HG03558 (cell line): ENCODE measurements around the gene ANKRD9.

Experiments
- ATAC-seq: cut with Tn5 transposase; IDR thresholded peaks from one replicate; pipeline ENCODE4 v1.9.1; 2021; ENCODE audit warnings: moderate number of reproducible peaks; ENCODE audit not compliant: unreplicated experiment; ENCODE audit errors: extremely low read depth

Gene ANKRD9

DNA sequence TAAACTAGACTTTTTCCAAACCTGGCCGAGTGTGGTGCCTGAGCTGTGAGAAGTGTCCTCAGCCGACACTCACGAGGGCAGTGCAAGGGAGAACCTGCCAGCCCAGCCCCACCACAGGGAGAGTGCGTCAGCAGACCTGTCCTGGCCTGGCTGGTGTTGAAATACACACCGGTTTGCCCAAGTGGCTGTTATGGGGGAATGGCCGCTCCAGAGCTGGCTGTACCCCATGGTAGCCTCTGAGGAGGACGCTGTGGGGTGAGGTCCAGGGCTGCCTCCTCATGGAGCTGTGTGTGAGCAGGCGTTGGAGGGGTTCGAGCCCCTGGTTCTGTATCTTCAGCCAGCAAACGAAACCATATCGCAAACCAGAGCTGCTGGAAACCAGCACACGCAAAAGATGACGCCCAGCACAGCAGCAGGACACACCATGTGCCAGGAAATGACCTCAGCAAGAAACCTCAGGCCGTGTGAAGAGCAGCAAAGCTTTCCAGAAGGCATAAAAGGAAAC is 9.4 kb downstream of the ANKRD9 start:
- no peak for ATAC-seq

DNA sequence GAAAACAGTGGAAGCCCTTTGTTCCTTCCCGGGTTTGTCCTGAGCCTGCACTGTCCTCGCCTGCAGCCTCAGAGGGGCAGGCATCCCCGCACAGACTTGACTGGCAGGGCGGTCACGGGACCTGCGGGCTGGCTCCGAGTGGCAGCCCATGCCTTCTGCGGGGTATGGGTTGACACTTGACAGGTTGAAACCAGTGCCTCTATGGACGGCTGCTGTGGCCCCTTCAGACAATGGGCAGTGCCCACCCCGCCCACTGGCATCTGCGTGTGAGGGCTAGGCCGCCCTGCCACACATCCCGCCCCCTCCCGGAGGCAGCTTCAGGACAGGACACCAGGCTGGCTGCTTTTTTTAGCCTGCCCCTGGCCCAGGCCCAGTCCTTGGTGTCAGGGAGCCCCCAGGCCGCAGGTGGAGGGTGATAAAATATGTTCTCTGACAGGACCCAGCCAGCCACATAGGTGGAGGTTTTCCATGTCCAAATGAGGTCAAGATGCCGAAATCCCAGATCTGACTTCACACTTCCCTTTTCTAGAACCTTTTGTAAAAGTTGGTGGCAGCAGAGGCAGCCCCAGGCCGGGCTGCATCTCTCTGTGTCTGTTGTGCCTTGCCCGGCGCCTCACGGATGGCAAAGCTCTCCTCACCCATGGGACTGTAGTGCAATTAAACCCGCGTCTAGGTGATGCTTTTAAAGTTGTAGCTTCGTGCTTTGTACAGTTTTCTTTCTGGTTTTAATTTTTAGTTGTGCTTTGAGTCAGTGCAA is 10.0 kb downstream of the ANKRD9 start:
- no peak for ATAC-seq

DNA sequence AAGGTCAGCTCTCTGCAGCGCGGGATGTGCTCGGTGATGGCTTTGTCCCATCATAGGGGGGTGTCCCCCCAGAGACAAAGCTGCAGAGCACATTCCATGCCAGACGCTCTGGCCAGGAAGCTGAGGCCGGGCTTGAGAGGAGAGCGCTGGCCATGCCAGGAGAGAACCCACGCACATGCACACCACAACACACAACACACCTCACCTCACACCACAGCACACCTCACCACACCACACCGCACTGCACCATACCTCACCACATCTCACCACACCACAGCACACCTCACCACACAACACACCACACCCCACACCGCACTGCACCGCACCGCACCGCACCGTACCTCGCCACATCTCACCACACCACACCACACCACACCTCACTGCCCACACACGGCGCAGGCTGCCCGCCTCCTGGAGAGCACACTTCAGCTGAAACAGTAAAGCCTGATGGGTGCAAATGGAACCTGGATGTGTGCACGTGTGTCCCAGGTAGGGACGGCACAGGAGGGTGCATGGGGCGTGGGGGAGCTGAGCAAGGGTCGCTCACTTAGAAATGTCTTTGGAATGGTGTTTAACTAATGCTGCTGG is 10.8 kb downstream of the ANKRD9 start:
- no peak for ATAC-seq

DNA sequence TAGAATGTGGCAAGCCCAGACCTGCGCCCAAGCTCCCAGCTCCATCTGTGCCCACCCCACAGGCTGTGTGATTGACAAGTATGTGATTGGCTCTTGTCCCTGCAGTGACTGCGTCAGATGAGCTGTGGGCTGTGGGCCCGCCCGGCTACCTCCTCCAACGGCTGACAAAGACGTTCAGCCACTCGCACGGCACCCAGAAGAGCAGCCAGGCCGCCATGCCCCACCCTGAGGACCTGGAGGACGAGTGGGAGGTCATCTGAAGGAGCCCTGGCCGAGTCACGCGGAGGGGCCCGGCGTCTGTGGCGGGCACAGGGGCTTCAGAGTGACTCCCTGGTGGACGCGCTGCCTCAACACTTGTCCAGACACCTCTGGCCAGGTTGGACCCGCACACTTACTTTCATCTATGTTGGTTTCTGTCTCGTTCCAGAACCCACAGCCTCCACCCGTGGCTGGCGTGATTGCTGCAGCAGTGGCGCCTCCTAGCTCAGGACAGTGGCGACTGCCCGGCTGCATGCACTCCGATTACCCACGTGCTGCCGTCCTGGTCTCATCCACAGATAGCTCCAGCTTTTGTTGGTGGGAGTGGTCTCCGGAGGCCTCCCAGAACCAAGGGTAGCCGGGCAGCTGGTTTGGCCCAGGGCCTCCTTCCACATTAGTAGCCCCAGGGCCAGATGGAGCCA is 11.4 kb downstream of the ANKRD9 start:
- ATAC-seq, result no peak

DNA sequence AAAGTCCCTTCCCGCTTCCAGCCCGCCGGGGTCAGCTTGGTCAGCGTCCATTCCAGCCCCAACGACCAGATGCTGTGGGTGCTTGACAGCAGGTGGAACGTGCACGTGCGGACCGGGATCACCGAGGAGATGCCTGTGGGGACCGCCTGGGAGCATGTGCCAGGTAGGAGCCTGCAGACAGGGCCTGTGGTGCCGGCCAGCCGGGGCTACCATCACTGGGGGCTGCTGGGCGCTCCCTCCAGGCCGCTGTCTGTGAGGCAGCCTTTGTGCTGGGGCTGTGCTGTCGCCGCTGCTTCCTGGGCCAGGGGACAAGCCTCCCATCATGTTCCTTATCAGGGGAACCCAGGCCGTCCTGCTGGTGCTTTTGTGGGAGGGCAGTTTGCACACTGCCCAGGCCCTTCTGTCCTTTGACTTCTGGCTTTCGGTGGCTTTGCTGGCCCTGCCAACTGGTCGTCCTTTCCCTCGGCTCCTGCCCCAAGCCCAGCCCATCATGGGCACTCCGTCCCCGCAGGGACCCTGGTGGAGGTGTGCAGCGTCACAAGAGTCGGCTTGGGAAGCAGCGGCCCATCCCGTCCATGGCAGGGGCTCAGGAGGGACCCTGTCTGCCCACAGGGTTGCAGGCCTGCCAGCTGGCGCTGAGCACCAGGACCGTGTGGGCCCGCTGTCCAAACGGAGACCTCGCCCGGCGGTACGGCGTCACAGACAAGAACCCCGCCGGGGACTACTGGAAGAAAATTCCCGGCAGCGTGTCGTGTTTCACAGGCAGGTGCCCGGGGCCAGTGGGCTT is 12.4 kb downstream of the ANKRD9 start:
- ATAC-seq, result no peak

DNA sequence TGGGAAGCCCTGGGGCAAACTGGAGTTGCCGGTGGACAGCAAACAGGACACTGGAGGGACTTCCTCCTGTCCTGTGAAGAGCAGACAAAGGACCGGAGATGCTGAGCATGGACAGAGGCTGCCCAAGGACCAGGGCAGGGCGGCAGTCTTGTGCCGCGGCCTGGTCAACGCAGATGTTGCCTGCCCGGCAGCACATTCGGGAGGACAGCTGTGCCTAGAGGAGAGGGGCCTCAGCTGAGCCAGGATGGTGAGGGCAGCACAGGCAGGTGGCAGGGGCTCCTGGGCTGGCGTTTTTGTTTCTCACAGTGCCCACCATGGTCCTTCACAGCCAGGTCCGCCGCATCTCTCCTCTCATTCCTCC is 13.3 kb downstream of the ANKRD9 start:
- no peak for ATAC-seq

DNA sequence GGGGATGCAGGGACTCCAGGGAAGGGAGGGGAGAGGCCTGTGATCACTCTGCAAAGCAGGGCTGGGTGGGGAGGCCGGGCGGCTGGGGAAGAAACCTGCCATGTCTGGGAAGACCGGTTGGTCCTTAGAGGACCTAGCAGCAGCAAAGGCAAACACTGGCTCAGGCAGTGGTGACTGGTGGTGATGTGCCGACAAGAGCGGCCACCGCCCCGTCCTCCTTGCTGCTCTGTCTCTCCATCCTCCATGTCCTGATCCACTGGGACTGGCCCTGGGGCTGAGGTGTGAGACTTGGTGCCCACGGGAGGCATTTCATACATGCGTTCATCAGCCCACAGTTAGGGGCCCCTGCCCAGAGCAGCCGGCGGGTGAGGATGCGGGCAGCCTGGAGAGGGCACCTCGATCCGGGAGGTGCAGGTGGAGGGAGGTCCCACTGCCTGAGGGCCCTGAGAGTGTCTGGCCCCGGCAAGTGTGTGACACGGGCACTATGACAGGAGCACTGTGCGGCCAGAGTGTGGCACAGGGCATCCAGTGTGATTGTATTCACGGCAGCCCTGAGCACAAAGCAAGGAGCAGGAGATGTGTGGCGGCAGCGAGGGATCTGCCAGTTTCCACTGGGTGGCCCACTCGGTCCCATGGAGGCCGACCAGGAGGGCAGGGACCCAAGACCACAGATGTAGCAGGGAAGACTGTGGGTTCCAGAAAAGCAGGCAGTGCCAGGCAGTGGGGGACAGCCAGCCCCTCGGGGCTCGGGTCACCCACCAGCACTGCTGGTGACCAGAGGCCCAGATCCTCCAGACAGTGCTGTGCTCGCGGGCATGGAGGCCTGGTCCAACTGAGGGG is 13.9 kb downstream of the ANKRD9 start:
- no peak for ATAC-seq

DNA sequence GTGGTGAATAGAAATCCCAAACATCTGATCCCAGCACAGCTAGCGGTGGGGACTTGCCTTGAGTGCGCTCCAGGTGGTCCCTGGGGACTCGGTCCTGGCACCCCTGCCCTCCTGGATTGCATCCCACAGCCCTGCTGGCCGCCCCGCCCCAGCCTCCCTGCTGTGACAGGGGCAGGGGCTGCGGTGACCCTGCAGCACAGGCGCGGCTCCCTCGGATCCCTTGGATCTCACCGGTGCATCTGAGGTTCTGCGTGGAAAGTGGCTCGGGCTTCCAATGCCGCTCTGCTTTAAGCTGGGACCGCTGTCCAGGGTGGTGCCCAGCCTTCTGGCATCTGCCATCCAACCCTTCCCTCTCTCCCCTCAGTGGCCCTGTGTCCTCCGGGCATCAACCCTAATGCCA is 16.0 kb downstream of the ANKRD9 start:
- no peak for ATAC-seq

DNA sequence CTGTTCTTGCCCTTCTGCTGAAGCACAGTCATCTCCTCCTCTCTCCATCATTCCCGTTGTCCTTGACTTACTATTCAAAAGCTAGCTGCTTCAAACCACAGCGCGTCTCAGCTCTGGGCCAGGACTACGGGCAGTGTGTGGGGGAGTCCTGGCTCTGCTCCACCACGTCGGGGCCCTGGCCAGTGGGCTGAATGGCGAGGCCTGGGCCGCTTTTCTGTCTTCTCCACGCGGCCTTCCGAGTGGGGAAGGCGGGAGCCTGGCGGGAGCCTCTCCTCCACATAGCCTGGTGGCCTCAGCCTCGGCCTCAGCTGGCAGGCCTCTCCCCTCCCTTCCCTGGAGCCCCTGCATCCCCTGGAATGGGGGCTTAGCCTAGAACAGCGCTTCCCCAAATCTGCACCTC is 16.5 kb downstream of the ANKRD9 start:
- ATAC-seq, result no peak

DNA sequence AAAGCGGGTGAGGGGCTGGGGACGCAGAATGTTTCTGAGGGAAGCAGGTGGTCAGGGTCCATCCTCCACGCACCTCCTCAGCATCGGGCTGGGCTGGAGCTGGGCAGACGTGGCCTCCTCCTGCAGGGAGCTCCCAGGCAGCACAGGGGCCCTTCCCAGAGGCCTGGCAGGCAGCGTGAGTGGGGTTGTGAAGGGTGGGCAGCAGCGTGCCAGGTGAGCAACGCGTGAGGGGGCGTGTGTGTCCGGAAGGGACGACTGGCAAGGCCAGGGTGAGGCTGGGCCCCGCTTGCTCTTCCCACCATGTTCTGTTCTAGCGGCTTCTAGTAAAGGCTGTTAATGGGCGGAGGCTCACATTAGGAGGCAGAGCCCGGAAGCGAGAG is 17.1 kb downstream of the ANKRD9 start:
- ATAC-seq, result no peak

DNA sequence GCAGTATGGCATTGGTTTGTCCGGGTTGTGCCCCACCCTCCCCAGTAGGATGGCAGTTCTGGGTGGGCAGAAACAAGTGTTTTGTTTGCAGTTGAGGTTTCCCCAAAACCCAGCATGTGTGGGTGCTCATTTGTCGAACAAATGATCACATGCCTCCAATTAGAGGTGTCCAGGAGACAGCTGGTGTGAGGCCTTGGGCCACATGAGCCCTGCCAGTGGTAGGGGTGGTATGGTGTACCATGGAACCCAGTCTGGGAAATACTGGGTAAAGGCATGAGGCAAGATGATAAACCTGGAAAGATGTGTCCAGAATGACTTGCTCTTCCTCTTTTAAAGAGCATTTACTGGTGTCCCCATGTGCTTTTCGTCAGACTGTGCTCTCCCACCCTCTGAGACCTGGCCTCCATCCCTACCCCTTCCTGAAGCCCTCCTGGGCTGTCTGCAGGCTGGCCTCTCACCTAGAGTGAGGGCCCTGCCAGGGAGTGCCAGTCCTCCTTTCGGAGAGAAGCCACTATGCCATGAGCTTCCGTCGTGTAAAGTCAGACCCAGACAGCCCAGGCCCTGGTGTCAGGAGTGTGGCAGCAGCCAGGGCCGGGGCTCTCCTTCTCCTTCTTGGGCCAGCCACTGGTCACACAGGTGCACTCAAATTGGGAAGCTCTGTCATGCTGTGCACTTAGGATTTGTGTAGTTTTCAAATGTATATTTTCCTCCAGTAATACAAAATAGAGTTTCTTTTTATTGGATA is 17.6 kb downstream of the ANKRD9 start:
- ATAC-seq, result no peak

DNA sequence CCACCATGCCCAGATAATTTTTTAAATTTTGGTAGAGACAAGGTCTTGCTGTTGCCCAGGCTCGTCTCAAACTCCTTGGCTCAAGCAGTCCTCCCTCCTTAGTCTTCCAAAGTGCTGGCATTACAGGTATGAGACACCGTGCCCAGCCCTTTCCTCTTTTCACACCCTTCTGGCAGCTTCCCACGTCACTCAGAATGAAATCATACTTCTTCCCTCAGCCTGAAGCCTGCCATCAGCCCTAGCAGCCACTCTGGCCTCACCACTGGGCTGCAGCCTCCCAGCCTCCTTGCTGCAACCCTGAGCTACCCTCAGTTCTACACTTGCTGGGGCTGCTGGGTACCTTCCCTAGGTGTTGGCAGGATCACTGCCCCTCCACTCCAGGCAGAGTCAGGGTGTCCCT is 18.2 kb downstream of the ANKRD9 start:
- no peak for ATAC-seq

DNA sequence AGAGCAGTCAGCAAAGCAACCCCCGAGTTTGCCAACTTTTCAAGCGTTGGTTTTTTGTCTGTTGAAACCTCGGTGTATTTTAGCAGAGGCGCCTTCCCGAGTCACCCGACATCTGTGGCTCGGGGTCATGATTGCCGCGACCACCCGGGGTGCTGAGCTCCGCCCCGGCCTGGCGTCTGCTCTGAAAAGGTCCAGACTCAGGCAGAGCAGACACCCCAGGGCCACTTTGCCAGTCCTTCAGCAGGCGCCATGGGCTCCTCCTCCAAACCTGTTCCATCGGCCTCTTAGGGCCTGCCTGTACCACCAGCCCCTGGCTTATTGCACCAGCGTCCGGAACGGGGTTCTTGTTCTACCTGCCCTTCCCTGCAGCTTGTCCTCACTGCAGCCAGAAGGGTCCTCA is 19.1 kb downstream of the ANKRD9 start:
- no peak for ATAC-seq

DNA sequence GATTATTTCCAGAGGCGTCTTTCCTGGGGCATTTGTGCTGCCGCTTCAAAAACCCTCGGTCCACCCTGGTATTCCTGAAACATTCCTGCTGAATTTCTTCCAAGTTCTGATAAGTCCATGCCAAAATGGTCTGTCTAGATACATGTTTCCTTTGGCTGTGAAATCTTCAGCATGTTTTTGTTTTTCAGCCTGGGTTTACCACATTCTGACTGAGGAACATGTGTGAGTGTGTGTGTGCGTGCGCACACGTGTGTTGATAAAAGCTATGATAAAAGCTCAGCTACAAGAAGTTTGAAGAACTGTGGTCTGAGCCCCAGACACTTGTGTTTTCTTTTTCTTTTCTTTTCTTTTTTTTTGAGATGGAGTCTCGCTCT is 22.4 kb downstream of the ANKRD9 start:
- ATAC-seq, result no peak

DNA sequence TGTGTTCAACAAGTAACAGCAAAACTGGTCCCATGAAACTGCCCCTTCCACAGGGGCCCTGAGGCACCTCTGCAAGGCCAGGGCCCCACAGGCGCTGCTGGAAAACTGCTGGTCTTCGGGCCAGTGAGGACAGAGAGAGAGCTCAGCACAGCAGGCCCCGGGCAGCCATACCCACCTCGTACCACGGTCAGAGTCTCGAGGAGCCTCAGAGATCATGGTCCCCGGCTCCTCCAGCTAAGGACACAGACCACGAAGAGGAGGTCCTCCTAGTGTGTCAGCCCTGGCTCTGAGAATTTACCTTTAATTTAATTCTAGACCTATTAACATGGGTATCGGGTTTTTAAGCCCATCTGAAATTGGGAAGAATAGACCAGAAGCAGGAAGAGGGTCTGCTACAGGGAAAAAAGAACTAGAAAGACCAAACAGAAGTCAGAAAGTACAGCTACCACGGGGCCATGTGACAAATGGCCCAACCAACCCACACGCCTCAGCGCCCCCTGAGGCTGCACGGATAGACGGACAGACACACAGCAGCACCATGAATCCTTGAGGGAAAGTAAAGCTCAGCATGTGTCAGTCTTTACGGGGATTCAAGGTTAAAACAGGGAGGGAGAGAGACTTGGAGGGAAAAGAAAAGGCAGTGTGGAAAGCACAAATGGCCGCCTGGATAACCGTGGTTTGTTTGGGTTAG is 22.9 kb downstream of the ANKRD9 start:
- ATAC-seq, result no peak

DNA sequence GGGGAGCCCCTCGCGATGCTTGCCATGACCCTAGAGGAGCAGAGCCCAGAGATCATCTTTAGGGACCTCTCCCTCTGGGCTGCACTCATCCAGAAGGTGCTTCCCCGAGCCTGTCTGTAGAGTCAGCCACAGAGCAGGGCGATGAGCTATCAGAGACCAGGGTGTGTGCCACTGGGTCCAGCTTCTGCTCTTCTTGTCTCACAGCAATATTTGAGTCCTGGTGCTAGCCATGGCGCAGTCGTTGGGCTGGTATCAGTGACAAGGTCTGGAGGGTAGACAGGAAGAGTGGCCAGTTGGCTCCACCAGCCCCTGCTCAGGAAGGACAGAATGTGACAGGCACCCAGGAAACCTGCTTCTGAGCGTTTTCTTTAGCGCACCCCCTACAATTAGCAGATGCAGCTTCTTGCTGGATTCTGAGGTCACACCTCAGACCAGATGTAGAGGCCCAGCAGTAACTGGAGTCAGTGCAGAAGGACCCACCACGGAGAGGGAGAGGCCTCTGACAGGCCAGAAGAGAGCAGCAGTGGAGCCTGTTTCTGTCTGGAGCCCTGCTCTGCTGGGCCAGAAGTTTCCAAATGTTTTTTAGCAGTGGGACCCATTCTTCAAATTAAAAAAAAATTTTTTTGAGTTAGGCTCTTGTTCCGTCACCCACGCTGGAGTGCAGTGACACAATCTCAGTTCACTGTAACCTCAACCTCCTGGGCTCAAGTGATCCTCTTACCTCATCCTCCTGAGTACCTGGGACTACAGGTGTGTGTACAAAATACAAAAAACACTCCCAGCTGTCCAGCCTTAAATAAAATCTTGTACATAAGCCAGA is 23.7 kb downstream of the ANKRD9 start:
- ATAC-seq, result no peak

DNA sequence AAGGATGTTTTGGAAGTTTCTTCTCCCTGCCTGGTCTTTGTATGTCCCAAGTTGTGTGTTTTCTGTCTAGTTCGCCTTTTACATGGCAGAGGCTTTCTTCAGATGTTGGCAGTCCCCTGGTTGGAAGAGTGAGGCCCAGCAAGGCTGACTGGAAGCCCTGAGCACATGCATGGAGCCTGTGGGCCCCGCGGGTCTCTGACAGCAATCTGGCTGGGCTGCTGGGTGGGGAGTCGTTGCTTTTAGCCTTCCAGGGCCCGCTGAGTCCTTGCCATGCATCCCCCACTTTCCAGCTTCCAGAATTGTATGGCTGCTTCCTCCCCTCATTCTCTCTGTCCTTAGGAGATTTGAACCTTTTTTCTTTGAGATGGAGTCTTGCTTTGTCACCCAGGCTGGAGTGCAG is 25.3 kb downstream of the ANKRD9 start:
- no peak for ATAC-seq

DNA sequence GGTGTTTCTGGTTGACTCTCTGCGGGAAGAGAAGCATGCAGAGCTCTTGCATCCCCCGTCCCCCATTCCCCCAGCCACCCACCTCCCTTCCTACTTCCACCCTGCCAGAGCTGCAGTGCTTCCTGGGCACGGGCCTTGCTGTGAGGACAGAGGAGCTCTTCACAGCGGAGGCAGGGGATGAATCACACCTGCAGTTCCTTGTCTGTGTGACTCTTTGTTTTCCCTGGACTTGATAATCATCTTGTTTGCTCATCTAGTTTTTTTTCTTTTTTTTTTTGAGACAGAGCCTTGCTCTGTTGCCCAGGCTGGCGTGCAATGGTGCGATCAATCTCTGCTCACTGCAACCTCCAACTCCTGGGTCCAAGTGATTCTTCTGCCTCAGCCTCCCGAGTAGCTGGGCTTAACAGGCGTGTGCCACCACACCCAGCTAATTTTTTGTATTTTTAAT is 27.8 kb downstream of the ANKRD9 start:
- no peak for ATAC-seq
